IMR-90 (cell line): Measurements from ENCODE around the gene SNX5. TPM values are rescaled to one million over a fixed set of nuclear protein-coding genes. Genes with fewer than 3 reads are reported as not detected.

Experiments used
- ATAC-seq: fragments of 200-7000 bp; cut with Tn5 transposase; 2 replicates; pipeline ENCODE4 v1.9.1; 2020; ENCODE audit warnings: low read depth, mild to moderate bottlenecking, moderate library complexity
- BruUV-seq: library from RNA; stranded (reverse); fragments of 400-500 nt; replicated peaks from 2 replicates; lab custom pipeline; 2021; lab: Mats Ljungman, UMichigan
- CTCF ChIA-PET: fragments of 300-600 bp; formaldehyde crosslinking; extraction: SDS; loops from one replicate; lab custom pipeline; 2021; ENCODE audit warnings: antibody characterized with exemption; lab: Yijun Ruan, JAX
- POLR2A ChIA-PET: fragments of 300-600 bp; sonication (Branson Sonifier 250); formaldehyde crosslinking; loops from one replicate; lab custom pipeline; 2022; ENCODE audit warnings: antibody characterized with exemption; ENCODE audit not compliant: unreplicated experiment; lab: Charles Lee
- DNase-seq: peaks from one replicate; pipeline ENCODE4 v3.0.0; 2013
- H2AFZ ChIP-seq: replicated peaks from 2 replicates; pipeline ENCODE3; 2013; ENCODE audit warnings: low read length, mild to moderate bottlenecking; ENCODE audit not compliant: poor library complexity
- H2AK5ac ChIP-seq: 2 replicates; pipeline ENCODE4 v1.6.1; 2013; ENCODE audit warnings: low read depth, low read length, inconsistent platforms
- H2AK9ac ChIP-seq: replicated peaks from 2 replicates; pipeline ENCODE3; 2013; ENCODE audit warnings: mild to moderate bottlenecking, low read depth, low read length, moderate library complexity; ENCODE audit not compliant: poor library complexity
- H2BK120ac ChIP-seq: 2 replicates; pipeline ENCODE4 v1.6.1; 2013; ENCODE audit warnings: low read depth, low read length, inconsistent platforms
- H2BK15ac ChIP-seq: 3 replicates; pipeline ENCODE4 v1.6.1; 2013; ENCODE audit warnings: low read depth, low read length, inconsistent platforms
- H2BK20ac ChIP-seq: 2 replicates; pipeline ENCODE4 v1.6.1; 2013; ENCODE audit warnings: low read depth, mild to moderate bottlenecking, inconsistent platforms, low read length, moderate library complexity
- H2BK5ac ChIP-seq: 2 replicates; pipeline ENCODE4 v1.6.1; 2013; ENCODE audit warnings: mild to moderate bottlenecking, low read depth, low read length, inconsistent platforms; ENCODE audit not compliant: poor library complexity, severe bottlenecking
- H3K14ac ChIP-seq: replicated peaks from 2 replicates; pipeline ENCODE4 v1.6.1; 2013; ENCODE audit warnings: low read depth, low read length, inconsistent platforms
- H3K18ac ChIP-seq: 2 replicates; pipeline ENCODE4 v1.6.1; 2013; ENCODE audit warnings: low read depth, low read length, control low read depth
- H3K23ac ChIP-seq: 2 replicates; pipeline ENCODE4 v1.6.1; 2013; ENCODE audit warnings: low read depth, low read length, inconsistent platforms
- H3K27ac ChIP-seq: 2 replicates; pipeline ENCODE4 v1.5.1; 2013; ENCODE audit warnings: mild to moderate bottlenecking, control low read depth, low read length; ENCODE audit not compliant: insufficient read depth
- H3K27me3 ChIP-seq: 2 replicates; pipeline ENCODE4 v1.6.1; 2013; ENCODE audit warnings: low read length; ENCODE audit not compliant: control insufficient read depth, insufficient read depth
- H3K36me3 ChIP-seq: 2 replicates; pipeline ENCODE4 v1.6.1; 2013; ENCODE audit warnings: low read length, mixed read lengths; ENCODE audit not compliant: control insufficient read depth, insufficient read depth
- H3K4ac ChIP-seq: 2 replicates; pipeline ENCODE4 v1.6.1; 2013; ENCODE audit warnings: low read depth, low read length, inconsistent platforms
- H3K4me1 ChIP-seq: 2 replicates; pipeline ENCODE4 v1.6.1; 2013; ENCODE audit warnings: low read length, mixed read lengths; ENCODE audit not compliant: control insufficient read depth, insufficient read depth
- H3K4me2 ChIP-seq: 2 replicates; pipeline ENCODE4 v1.6.1; 2013; ENCODE audit warnings: low read depth, mild to moderate bottlenecking, control low read depth, low read length, moderate library complexity
- H3K4me3 ChIP-seq: 2 replicates; pipeline ENCODE4 v1.5.1; 2013; ENCODE audit warnings: low read depth, mild to moderate bottlenecking, control low read depth, low read length, moderate library complexity; ENCODE audit not compliant: insufficient read depth
- H3K56ac ChIP-seq: 2 replicates; pipeline ENCODE4 v1.6.1; 2013; ENCODE audit warnings: low read length, inconsistent platforms; ENCODE audit not compliant: insufficient read depth; ENCODE audit errors: extremely low read depth
- H3K79me1 ChIP-seq, 2 experiments: 2 replicates each; pipeline ENCODE4 v1.6.1; 2013; ENCODE audit warnings: low read length in 2 of 2, inconsistent platforms in 1 of 2, low read depth in 1 of 2
- H3K9ac ChIP-seq: 2 replicates; pipeline ENCODE4 v1.6.1; 2013; ENCODE audit warnings: low read depth, low read length, control low read depth
- H3K9me1 ChIP-seq: 2 replicates; pipeline ENCODE4 v1.6.1; 2013; ENCODE audit warnings: low read length, inconsistent platforms; ENCODE audit not compliant: insufficient read depth
- H3K9me3 ChIP-seq: 2 replicates; pipeline ENCODE4 v1.6.1; 2013; ENCODE audit warnings: low read length; ENCODE audit not compliant: control insufficient read depth, insufficient read depth
- H4K20me1 ChIP-seq: 2 replicates; pipeline ENCODE4 v1.6.1; 2013; ENCODE audit warnings: low read length, inconsistent platforms; ENCODE audit not compliant: insufficient read depth
- H4K5ac ChIP-seq: 2 replicates; pipeline ENCODE4 v1.6.1; 2013; ENCODE audit warnings: mild to moderate bottlenecking, low read depth, low read length, control low read depth
- H4K8ac ChIP-seq, 2 experiments: 2 replicates each; pipeline ENCODE4 v1.6.1; 2013; ENCODE audit warnings: low read depth in 2 of 2, low read length in 2 of 2, control low read depth in 1 of 2, inconsistent platforms in 1 of 2
- H4K91ac ChIP-seq: 2 replicates; pipeline ENCODE4 v1.6.1; 2013; ENCODE audit warnings: low read depth, low read length, inconsistent platforms; ENCODE audit not compliant: insufficient read depth
- MAFK ChIP-seq: IDR thresholded peaks from 2 replicates; pipeline ENCODE4 v1.6.1; 2012; ENCODE audit warnings: low read depth, low read length, improper control_type of control experiment
- NFE2L2 ChIP-seq: fragments of 150-350 bp; IDR thresholded peaks from 2 replicates; pipeline ENCODE4 v1.6.1; 2016; ENCODE audit warnings: low read depth, mild to moderate bottlenecking, low read length
- WGBS, 2 experiments: methylation state at CpG; one replicate each; pipeline versions ENCODE4 v1.1.5 to v1.1.7; 2013; ENCODE audit warnings: missing lambda C conversion rate in 2 of 2; ENCODE audit not compliant: insufficient read length in 1 of 2; ENCODE audit errors: extremely low coverage in 2 of 2; 5-methylcytosine and 5-hydroxymethylcytosine counted together
- dilution Hi-C: fragments of 300-500 bp; cut with HindIII; formaldehyde crosslinking; loops from one replicate; pipeline ENCODE4 v1.14.3; 2018; ENCODE audit warnings: low sequenced_read_pairs; ENCODE audit not compliant: unreplicated experiment
- in situ Hi-C: fragments of 300-500 bp; cut with MboI; formaldehyde crosslinking; loops from 3 replicates; pipeline ENCODE4 v1.14.3; 2019; ENCODE audit warnings: low sequenced_read_pairs, inconsistent platforms, mixed read lengths
- intact Hi-C: fragments of 100-400 bp; cut with micrococcal nuclease; formaldehyde crosslinking; loops from 2 replicates; pipeline ENCODE4 v1.10.0; 2022
- polyA plus RNA-seq, 3 experiments: library from polyadenylated mRNA; depleted of rRNA; stranded (reverse); fragments of >200 nt; gene quantifications; 2 replicates each; pipeline ENCODE4 v1.2.3, GENCODE V29; 2012; ENCODE audit warnings: low replicate concordance in 1 of 3
- total RNA-seq: library from RNA; depleted of rRNA; stranded (reverse); fragments of >200 nt; gene quantifications from 2 replicates; pipeline ENCODE4 v1.2.3, GENCODE V29; 2012
- TF ChIP-seq, protein P1 (sequence below): conservative IDR thresholded peaks from 2 replicates; pipeline ENCODE4 v1.5.1; 2012; ENCODE audit warnings: mild to moderate bottlenecking, low read depth, low read length, improper control_type of control experiment

Gene SNX5
- total and polyA plus RNA-seq, 2 of the 4 experiments (the other 2 are of a cell fraction), result 65.4 to 92.8 TPM

- DNase-seq, result peak; percentile 61
- H2BK15ac ChIP-seq, result 0 out of 3 replicates have a peak overlapping the region, but pooled peaks have one; percentile 0
- H3K14ac ChIP-seq, result peak overlapping the region; percentile 0
- peak overlapping the region; percentile 78 for H3K18ac ChIP-seq
- H3K23ac ChIP-seq, result peak overlapping the region; percentile 90
- dilution Hi-C loops, result no loop called here
- H2BK5ac ChIP-seq, result peak overlapping the region; percentile 42
- intact Hi-C loops, result loop anchor here (5.0 kb wide), 1 partner anchor 319 kb away; no protein-coding TSS in a partner anchor
- H4K8ac ChIP-seq, result peak overlapping the region in 1 of 2 experiments; percentile 43; a peak in 1 of 4 replicates
- peaks cover 27% of the 10 kb centered on the region for H3K36me3 ChIP-seq
- POLR2A ChIA-PET, result no interaction called here
- H3K27ac ChIP-seq, result peak overlapping the region; percentile 88; the same call in 1 of the 2 replicates
- TF ChIP-seq NFE2L2 (no peak), MAFK (peak; percentile 62)
- TF ChIP-seq, protein P1, sequence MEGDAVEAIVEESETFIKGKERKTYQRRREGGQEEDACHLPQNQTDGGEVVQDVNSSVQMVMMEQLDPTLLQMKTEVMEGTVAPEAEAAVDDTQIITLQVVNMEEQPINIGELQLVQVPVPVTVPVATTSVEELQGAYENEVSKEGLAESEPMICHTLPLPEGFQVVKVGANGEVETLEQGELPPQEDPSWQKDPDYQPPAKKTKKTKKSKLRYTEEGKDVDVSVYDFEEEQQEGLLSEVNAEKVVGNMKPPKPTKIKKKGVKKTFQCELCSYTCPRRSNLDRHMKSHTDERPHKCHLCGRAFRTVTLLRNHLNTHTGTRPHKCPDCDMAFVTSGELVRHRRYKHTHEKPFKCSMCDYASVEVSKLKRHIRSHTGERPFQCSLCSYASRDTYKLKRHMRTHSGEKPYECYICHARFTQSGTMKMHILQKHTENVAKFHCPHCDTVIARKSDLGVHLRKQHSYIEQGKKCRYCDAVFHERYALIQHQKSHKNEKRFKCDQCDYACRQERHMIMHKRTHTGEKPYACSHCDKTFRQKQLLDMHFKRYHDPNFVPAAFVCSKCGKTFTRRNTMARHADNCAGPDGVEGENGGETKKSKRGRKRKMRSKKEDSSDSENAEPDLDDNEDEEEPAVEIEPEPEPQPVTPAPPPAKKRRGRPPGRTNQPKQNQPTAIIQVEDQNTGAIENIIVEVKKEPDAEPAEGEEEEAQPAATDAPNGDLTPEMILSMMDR, result peak; percentile 31; the same call in 1 of the 2 replicates
- ATAC-seq, result peak; percentile 11
- no peak overlapping the region for H2AK9ac ChIP-seq
- in situ Hi-C loops, result no loop called here
- peak overlapping the region; percentile 40 for H4K5ac ChIP-seq
- peaks cover 20% of the 10 kb centered on the region for H3K9me1 ChIP-seq
- no peak overlapping the region for H2AFZ ChIP-seq
- H2BK120ac ChIP-seq, result peak overlapping the region; percentile 12; the same call in 1 of the 2 replicates
- no peaks in the 10 kb centered on the region for H3K9me3 ChIP-seq
- H2BK20ac ChIP-seq, result peak overlapping the region; percentile 12; the same call in 1 of the 2 replicates
- no TSS peak for BruUV-seq
- no peak overlapping the region for H3K56ac ChIP-seq
- peaks cover 90% of the 10 kb centered on the region for H4K20me1 ChIP-seq
- H3K4me1 ChIP-seq, result peaks cover 24% of the 10 kb centered on the region
- no peaks in the 10 kb centered on the region for H3K27me3 ChIP-seq
- peaks cover 9 to 63% of the 10 kb centered on the region in 2 experiments; a peak in 3 of 4 replicates for H3K79me1 ChIP-seq
- H3K4ac ChIP-seq, result peak overlapping the region; percentile 21; the same call in 1 of the 2 replicates
- peak overlapping the region; percentile 18 for H3K9ac ChIP-seq
- peak overlapping the region; percentile 66 for H3K4me2 ChIP-seq
- CTCF ChIA-PET, result interaction anchor here (0.7 to 1.1 kb wide), 5 partner anchors 8 to 276 kb away, joined by 3 read pairs; partner anchors contain the start of gene RRBP1
- no CpG with 5 or more reads among the region's 5 CpGs for WGBS, 2 experiments
- H3K4me3 ChIP-seq, result no peak overlapping the region
- no peak overlapping the region for H4K91ac ChIP-seq
- peak overlapping the region; percentile 9; the same call in 1 of the 2 replicates for H2AK5ac ChIP-seq
These were observed 10.0 kb downstream of the SNX5 start for GRCh38 chr20:17958373-17959256.
